Stimulated activated CD4-positive, alpha-beta T cell treated with anti-CD3 and anti-CD28 coated beads, Interleukin-1b, Interleukin-23, amount 100 ng/mL, for 24 hours (primary cell): ENCODE measurements around the gene TBX10.
A peak's percentile ranks its signal among the peaks of the same experiment; 100 is the strongest.
"Not testable (repeated sequence)": the region's sequence is repeated elsewhere in the genome, so short reads cannot be mapped to it uniquely, and the experiment has no call there.

Source experiments
- DNase-seq, 4 experiments: peaks; one replicate each; pipeline ENCODE4 v3.0.0-alpha.2; 2020; ENCODE audit warnings: low read depth in 4 of 4, low spot score in 1 of 4

The TBX10 gene

GRCh38 chr11:67664696-67665540 is 25.4 kb upstream of the TBX10 start:
- DNase-seq = no peak

GRCh38 chr11:67664213-67664585 is 24.6 kb upstream of the TBX10 start:
- no peak for DNase-seq

GRCh38 chr11:67663532-67664212 is 24.1 kb upstream of the TBX10 start:
- DNase-seq = no peak

GRCh38 chr11:67662835-67663531 is 23.4 kb upstream of the TBX10 start:
- no peak for DNase-seq

- DNase-seq = no peak
These were observed 22.7 kb upstream of the TBX10 start for GRCh38 chr11:67662142-67662834.

- not testable (repeated sequence) for DNase-seq
These were observed 21.2 kb upstream of the TBX10 start for GRCh38 chr11:67660752-67661151.

- not testable (repeated sequence) for DNase-seq
These were observed 20.1 kb upstream of the TBX10 start for GRCh38 chr11:67659651-67660165.

GRCh38 chr11:67657300-67657699 is 17.7 kb upstream of the TBX10 start:
- no peak for DNase-seq

GRCh38 chr11:67656278-67656922 is 16.8 kb upstream of the TBX10 start:
- DNase-seq = no peak

- no peak for DNase-seq
These were observed 14.7 kb upstream of the TBX10 start for GRCh38 chr11:67654225-67654624.

GRCh38 chr11:67652965-67653845 is 13.6 kb upstream of the TBX10 start:
- no peak for DNase-seq

- DNase-seq = no peak
These were observed 12.6 kb upstream of the TBX10 start for GRCh38 chr11:67651976-67652781.

GRCh38 chr11:67649634-67650510 is 10.3 kb upstream of the TBX10 start:
- no peak for DNase-seq

GRCh38 chr11:67648796-67649613 is 9.4 kb upstream of the TBX10 start:
- DNase-seq = no peak

GRCh38 chr11:67648140-67648795 is 8.7 kb upstream of the TBX10 start:
- DNase-seq = peak in 2 of 4 experiments; percentile 28 to 37

- DNase-seq = no peak
These were observed 7.9 kb upstream of the TBX10 start for GRCh38 chr11:67647471-67647870.
